ENCODE measurements around the gene GPR161.
"Not testable (repeated sequence)": the region's sequence is repeated elsewhere in the genome, so short reads cannot be mapped to it uniquely, and the experiment has no call there.

GPR161 gene

GRCh38 chr1:168057921-168058320 lies 78.8 kb downstream of the GPR161 start:
- TF ChIP-seq CTCF (IDR thresholded peaks at IDR 0.05; ENCODE audit: low read depth, low read length) (no peak), EZH2phosphoT487 (IDR thresholded peaks at IDR 0.05; ENCODE audit: low read depth) (no peak)
- no peaks in the 10 kb centered on the region for H3K79me2 ChIP-seq (ENCODE audit: low read length)
- peaks cover 4% of the 10 kb centered on the region for H3K36me3 ChIP-seq (replicated peaks; ENCODE audit: low read depth, low read length)
- no peaks in the 10 kb centered on the region; the same call in 1 of the 2 replicates for H4K20me1 ChIP-seq (ENCODE audit: insufficient read depth, low read length)
- H3K4me2 ChIP-seq (ENCODE audit: low read length) = no peak overlapping the region
- H3K4me1 ChIP-seq (ENCODE audit: low read length) = peaks cover 4% of the 10 kb centered on the region; the same call in 1 of the 2 replicates
- no peaks in the 10 kb centered on the region for H3K27me3 ChIP-seq (ENCODE audit: low read depth, low read length)
- no peak overlapping the region for H3K27ac ChIP-seq (ENCODE audit: low read length)
- no peaks in the 10 kb centered on the region for H3K9me3 ChIP-seq (ENCODE audit: insufficient read depth, low read length)
- H2AFZ ChIP-seq (ENCODE audit: low read depth, low read length) = no peak overlapping the region
- no peak overlapping the region for H3K9ac ChIP-seq (ENCODE audit: low read length)
- H3K4me3 ChIP-seq (ENCODE audit: low read length) = no peak overlapping the region

- Histone ChIP-seq H3K4me1 (ENCODE audit: low read length) (peaks cover 4% of the 10 kb centered on the region; the same call in 1 of the 2 replicates), H3K79me2 (ENCODE audit: low read length) (no peaks in the 10 kb centered on the region), H3K27me3 (ENCODE audit: low read depth, low read length) (no peaks in the 10 kb centered on the region), H3K4me3 (ENCODE audit: low read length) (no peak overlapping the region), H3K9ac (ENCODE audit: low read length) (no peak overlapping the region), H3K36me3 (replicated peaks; ENCODE audit: low read depth, low read length) (peaks cover 7% of the 10 kb centered on the region), H3K27ac (ENCODE audit: low read length) (no peak overlapping the region), H4K20me1 (ENCODE audit: insufficient read depth, low read length) (no peaks in the 10 kb centered on the region; the same call in 1 of the 2 replicates), H2AFZ (ENCODE audit: low read depth, low read length) (no peak overlapping the region), H3K4me2 (ENCODE audit: low read length) (no peak overlapping the region), H3K9me3 (ENCODE audit: insufficient read depth, low read length) (no peaks in the 10 kb centered on the region)
- TF ChIP-seq EZH2phosphoT487 (IDR thresholded peaks at IDR 0.05; ENCODE audit: low read depth) (no peak), CTCF (IDR thresholded peaks at IDR 0.05; ENCODE audit: low read depth, low read length) (no peak)
Measured at GRCh38 chr1:168057355-168057754, 79.4 kb downstream of the GPR161 start.

- H3K4me2 ChIP-seq (ENCODE audit: low read length); H3K4me3 ChIP-seq (ENCODE audit: low read length); H3K36me3 ChIP-seq (replicated peaks; ENCODE audit: low read depth, low read length); H3K4me1 ChIP-seq (ENCODE audit: low read length); H4K20me1 ChIP-seq (ENCODE audit: insufficient read depth, low read length); H3K27me3 ChIP-seq (ENCODE audit: low read depth, low read length); H3K9me3 ChIP-seq (ENCODE audit: insufficient read depth, low read length); H2AFZ ChIP-seq (ENCODE audit: low read depth, low read length); H3K79me2 ChIP-seq (ENCODE audit: low read length); H3K9ac ChIP-seq (ENCODE audit: low read length); H3K27ac ChIP-seq (ENCODE audit: low read length): not testable (repeated sequence)
Measured at GRCh38 chr1:168056152-168056551, 80.6 kb downstream of the GPR161 start.

- H3K9me3 ChIP-seq (ENCODE audit: insufficient read depth, low read length) = no peaks in the 10 kb centered on the region
- peaks cover 7% of the 10 kb centered on the region for H3K36me3 ChIP-seq (replicated peaks; ENCODE audit: low read depth, low read length)
- H3K27me3 ChIP-seq (ENCODE audit: low read depth, low read length) = no peaks in the 10 kb centered on the region
- no peak overlapping the region for H2AFZ ChIP-seq (ENCODE audit: low read depth, low read length)
- TF ChIP-seq EZH2phosphoT487 (IDR thresholded peaks at IDR 0.05; ENCODE audit: low read depth) (no peak), CTCF (IDR thresholded peaks at IDR 0.05; ENCODE audit: low read depth, low read length) (no peak)
- H3K4me2 ChIP-seq (ENCODE audit: low read length) = no peak overlapping the region
- no peak overlapping the region for H3K27ac ChIP-seq (ENCODE audit: low read length)
- no peak overlapping the region for H3K9ac ChIP-seq (ENCODE audit: low read length)
- no peak overlapping the region for H3K4me3 ChIP-seq (ENCODE audit: low read length)
- no peaks in the 10 kb centered on the region for H3K79me2 ChIP-seq (ENCODE audit: low read length)
- H4K20me1 ChIP-seq (ENCODE audit: insufficient read depth, low read length) = no peaks in the 10 kb centered on the region; the same call in 1 of the 2 replicates
- H3K4me1 ChIP-seq (ENCODE audit: low read length) = peaks cover 4% of the 10 kb centered on the region; the same call in 1 of the 2 replicates
Measured at GRCh38 chr1:168054117-168054516, 82.6 kb downstream of the GPR161 start.

- Histone ChIP-seq H3K4me3 (ENCODE audit: low read length) (no peak overlapping the region), H3K9me3 (ENCODE audit: insufficient read depth, low read length) (no peaks in the 10 kb centered on the region), H3K36me3 (replicated peaks; ENCODE audit: low read depth, low read length) (peaks cover 7% of the 10 kb centered on the region), H3K4me1 (ENCODE audit: low read length) (peaks cover 4% of the 10 kb centered on the region; the same call in 1 of the 2 replicates), H2AFZ (ENCODE audit: low read depth, low read length) (no peak overlapping the region), H3K79me2 (ENCODE audit: low read length) (no peaks in the 10 kb centered on the region), H3K27ac (ENCODE audit: low read length) (no peak overlapping the region), H3K4me2 (ENCODE audit: low read length) (no peak overlapping the region), H3K9ac (ENCODE audit: low read length) (no peak overlapping the region), H3K27me3 (ENCODE audit: low read depth, low read length) (no peaks in the 10 kb centered on the region), H4K20me1 (ENCODE audit: insufficient read depth, low read length) (no peaks in the 10 kb centered on the region; the same call in 1 of the 2 replicates)
- no peak for TF ChIP-seq EZH2phosphoT487 (IDR thresholded peaks at IDR 0.05; ENCODE audit: low read depth)
- no peak for TF ChIP-seq CTCF (IDR thresholded peaks at IDR 0.05; ENCODE audit: low read depth, low read length)
Measured at GRCh38 chr1:168053681-168054080, 83.0 kb downstream of the GPR161 start.

Measured in OCI-LY3 (cell line).